GM19397 (cell line): Measurements from ENCODE around the gene CCDC102A.
A peak's percentile ranks its signal among the peaks of the same experiment; 100 is the strongest.
"Not testable (repeated sequence)": the region's sequence is repeated elsewhere in the genome, so short reads cannot be mapped to it uniquely, and the experiment has no call there.

Source experiments
- ATAC-seq: cut with Tn5 transposase; IDR thresholded peaks from one replicate; pipeline ENCODE4 v1.9.1; 2021; ENCODE audit warnings: mild to moderate bottlenecking, moderate library complexity; ENCODE audit not compliant: unreplicated experiment

The CCDC102A gene

DNA sequence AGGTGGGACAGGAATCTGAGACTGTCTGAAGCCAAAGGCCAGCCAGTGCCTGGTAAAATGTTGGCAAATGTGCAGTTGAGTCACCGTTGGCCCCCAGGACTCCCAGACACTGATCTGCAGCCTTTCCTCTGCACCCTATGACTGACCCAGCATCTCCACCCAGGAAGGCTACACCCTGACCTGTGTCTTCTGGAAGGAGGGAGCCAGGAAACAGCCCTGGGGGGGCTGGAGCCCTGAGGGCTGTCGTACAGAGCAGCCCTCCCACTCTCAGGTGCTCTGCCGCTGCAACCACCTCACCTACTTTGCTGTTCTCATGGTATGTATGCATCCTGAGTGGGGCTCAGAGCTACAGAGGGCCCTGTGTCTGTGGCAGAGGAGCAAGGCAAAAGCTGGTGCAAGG lies 30.1 kb upstream of the CCDC102A start:
- ATAC-seq, result no peak

GRCh38 chr16:57565461-57565860 lies 29.1 kb upstream of the CCDC102A start:
- no peak for ATAC-seq

- no peak for ATAC-seq
Observed at GRCh38 chr16:57564571-57565270, 28.4 kb upstream of the CCDC102A start.

GRCh38 chr16:57563761-57564160 lies 27.4 kb upstream of the CCDC102A start:
- ATAC-seq, result no peak

DNA sequence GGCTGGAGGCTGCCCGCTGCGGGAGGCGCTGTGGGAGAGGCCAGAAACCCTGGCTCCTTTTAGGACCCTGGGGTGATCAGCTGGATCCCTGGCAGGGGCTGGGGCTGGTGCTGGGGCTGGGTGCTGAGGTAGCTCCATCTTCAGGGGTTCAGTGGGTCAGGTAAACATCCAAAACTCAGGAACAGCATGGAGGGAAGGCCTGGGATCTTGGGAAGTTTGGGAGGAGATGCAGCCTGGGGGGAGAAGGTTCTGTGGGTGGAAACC lies 27.0 kb upstream of the CCDC102A start:
- no peak for ATAC-seq

DNA sequence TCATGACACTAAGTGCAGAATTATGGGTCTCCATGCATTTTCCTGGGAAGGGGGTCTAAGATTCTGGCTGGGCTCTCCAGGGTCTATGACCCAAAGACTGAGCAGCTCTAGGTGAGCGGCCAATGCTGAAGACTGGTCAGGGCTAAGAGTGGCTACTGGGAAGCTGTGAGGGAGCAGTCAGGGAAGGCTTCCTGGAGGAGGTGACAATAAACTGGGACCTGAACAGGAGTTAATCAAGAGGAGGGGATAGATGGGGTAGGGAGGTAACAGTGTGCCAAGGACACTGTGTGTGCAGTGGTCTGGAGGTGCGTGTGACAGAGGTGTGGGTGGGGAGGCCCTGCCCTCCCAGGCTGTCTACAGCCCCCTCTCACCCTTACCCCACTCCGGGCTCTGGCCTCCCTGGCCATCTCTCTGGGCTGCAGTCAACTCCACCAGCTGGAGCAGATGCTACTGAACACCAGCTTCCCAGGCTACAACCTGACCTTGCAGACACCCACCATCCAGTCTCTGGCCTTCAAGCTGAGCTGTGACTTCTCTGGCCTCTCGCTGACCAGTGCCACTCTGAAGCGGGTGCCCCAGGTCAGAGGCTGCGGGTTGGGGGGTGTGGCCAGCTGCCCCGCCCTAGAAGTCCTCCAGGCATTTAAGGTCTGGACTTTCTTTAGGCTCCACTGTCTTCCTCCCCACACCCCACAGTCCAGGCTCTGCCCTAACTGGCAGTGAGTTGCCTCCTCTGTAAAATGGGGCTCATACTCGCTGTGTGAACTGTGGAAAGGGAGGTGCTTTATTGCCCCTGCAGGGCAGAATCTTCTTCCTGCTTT lies 26.5 kb upstream of the CCDC102A start:
- ATAC-seq, result no peak

DNA sequence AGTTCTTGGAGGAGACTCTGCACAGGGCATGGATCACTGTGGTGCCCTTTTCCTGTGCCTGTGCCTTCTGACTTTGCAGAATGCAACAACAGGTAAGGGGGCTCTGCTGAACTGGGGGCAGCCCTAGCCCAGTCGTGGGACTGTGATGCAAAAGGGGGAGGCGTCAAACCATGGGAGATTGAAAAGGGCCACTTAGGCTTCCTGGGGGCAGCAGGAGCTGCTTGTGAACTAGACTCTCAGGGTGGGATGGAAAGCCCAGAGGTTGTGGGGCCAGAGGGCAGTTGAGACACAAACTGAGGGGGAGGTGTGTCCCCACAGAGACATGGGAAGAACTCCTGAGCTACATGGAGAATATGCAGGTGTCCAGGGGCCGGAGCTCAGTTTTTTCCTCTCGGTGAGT lies 25.7 kb upstream of the CCDC102A start:
- ATAC-seq, result no peak

- ATAC-seq, result no peak
Observed at GRCh38 chr16:57559072-57559790, 22.9 kb upstream of the CCDC102A start.

DNA sequence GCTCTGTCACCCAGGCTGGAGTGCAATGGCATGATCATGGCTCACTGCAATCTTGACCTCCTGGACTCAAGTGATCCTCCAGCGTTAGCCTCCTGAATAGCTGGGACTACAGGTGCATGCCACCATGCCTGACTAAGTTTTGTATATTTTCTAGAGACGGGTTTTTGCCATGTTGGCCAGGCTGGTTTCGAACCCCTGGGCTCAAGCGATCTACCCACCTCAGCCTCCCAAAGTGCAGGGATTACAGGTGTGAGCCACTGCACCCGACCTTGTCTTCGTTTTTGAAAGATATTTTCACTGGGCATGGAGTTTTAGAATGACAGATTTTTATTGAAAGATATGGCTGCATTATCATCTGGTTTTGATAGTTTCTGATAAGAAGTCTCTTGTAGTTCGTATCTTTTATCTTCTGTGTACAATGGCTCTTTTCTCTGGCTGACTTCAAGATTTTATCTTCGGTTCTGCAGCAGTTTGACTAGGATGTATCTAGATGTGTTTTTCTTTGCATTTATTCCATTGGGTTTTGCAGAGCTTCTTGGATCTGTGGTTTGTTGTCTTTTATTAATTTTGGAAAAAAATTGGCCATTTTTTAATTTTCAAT lies 20.7 kb upstream of the CCDC102A start:
- no peak for ATAC-seq

- ATAC-seq, result no peak
Observed at GRCh38 chr16:57555831-57556230, 19.5 kb upstream of the CCDC102A start.

DNA sequence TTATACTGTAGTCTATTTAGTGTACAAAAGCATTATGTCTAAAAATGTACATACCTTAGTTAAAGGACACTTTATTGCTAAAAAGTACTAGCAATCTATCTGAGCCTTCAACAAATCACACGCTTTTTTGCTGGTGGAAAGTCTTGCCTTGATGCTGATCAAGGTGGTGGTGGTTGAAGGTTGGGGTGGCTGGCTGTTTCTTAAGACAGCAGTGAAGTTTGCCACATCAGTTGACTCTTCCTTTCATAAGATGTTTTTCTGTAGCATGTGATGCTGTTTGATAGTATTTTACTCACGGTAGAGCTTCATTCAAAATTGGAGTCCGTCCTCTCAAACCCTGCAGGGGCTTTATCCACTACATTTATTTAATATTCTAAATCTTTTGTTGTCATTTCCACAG lies 14.7 kb upstream of the CCDC102A start:
- ATAC-seq, result no peak

- ATAC-seq, result no peak
Observed at GRCh38 chr16:57549730-57550129, 13.4 kb upstream of the CCDC102A start.

DNA sequence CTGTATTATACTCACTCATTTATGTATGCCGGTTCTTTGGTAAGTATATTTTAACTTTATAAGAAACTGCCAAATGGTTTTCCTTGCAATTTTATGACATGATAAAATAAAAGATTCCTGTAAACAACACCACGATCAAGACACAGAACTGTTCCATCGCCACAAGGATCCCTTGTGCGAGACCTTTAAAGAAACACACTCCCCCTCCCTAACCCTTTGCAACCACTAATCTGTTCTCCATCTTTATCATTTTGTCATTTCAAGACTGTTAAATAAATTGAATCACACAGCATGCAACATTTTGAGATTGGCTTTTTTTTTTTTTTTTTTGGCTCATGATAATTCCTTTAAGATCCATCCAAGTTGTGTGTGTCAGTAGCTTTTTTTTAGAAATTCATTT lies 12.0 kb upstream of the CCDC102A start:
- ATAC-seq, result no peak

- ATAC-seq, result not testable (repeated sequence)
Observed at GRCh38 chr16:57547524-57547923, 11.2 kb upstream of the CCDC102A start.

GRCh38 chr16:57544124-57544653 lies 7.8 kb upstream of the CCDC102A start:
- ATAC-seq, result peak; percentile 64

- ATAC-seq, result no peak
Observed at GRCh38 chr16:57541754-57542435, 5.5 kb upstream of the CCDC102A start.

DNA sequence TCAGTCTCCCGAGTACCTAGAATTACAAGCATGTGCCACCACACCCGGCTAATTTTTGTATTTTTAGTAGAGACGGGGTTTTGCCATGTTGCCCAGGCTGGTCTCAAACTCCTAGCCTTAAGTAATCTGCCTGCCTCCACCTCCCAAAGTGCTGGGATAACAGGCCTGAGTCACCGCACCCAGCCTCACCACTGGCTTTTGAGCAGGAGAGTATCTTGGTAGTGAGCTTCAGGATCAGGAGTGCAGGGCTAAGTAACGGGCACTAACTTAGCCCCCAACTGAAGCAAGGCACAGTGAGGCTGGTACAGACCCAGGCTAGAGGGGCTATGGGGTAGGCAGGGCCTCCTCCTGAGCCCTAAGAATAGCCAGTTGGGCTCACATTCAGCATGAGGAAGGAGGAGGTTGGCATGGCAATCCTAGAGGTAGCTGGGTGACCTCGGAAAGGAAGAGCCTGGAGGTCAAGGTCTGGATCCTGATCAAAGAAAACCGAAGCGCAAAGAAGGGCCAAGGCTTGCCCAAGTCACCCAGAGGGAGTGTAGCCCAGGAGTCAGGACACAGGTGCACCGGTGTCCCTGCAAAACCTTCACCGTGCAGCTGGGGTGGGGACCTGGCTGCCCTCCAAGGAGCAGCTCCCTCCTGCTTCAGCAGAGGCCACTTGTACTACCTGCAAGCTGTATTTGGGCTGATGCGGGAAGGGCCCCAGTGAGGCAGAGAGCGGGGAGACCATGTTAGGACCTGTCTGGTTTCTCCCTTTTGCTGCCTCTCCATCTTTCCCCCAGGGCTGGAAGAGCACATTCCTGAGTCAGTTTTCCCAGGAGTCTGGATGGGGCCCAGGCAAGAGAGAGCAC lies 4.8 kb upstream of the CCDC102A start:
- ATAC-seq, result no peak

DNA sequence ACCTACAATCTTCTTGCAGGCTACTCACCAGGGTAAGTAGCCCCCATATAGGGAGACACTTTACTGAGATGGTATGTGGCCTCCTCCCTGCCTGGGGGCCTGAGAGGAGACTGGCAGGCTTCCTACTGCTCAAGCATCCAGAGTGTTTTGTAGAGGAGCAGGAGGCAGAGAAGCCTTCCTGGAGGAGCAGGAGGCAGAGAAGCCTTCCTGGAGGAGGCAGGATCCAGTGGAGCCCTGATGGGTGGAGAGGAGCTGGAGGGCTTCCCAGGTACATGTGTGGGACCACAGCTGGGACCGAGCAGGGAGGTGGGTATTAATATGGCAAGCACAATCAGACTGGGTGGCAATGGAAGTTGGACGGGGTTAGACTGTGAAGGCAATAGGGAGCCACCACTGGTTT lies 4.0 kb upstream of the CCDC102A start:
- ATAC-seq, result no peak

- peak; percentile 33 for ATAC-seq
Observed at GRCh38 chr16:57539072-57539796, 2.9 kb upstream of the CCDC102A start.
